Astrocyte (in vitro differentiated cells and primary cell): ENCODE data around the gene FMN1. TPM values are rescaled to one million over a fixed set of nuclear protein-coding genes. Genes with fewer than 3 reads are reported as not detected.

Experiments
- DNase-seq: peaks from one replicate; pipeline ENCODE4 v3.0.0-alpha.2; 2010; ENCODE audit warnings: low read depth
- FAIRE-seq: peaks from 2 replicates; lab custom pipeline; 2011; peaks lifted over from hg19 to GRCh38; lab: Jason Lieb, UNC
- H2AFZ ChIP-seq: 2 replicates; pipeline ENCODE4 v1.6.0; 2012; ENCODE audit warnings: low read depth, low read length, inconsistent platforms
- H3K27ac ChIP-seq: 2 replicates; pipeline ENCODE4 v1.5.1; 2011; ENCODE audit warnings: low read depth, low read length, inconsistent platforms
- H3K27me3 ChIP-seq: 2 replicates; pipeline ENCODE4 v1.6.0; 2011; ENCODE audit warnings: low read length, inconsistent platforms; ENCODE audit not compliant: insufficient read depth
- H3K36me3 ChIP-seq: 2 replicates; pipeline ENCODE4 v1.5.1; 2011; ENCODE audit warnings: low read length, inconsistent platforms; ENCODE audit not compliant: insufficient read depth
- H3K4me1 ChIP-seq: 2 replicates; pipeline ENCODE4 v1.5.1; 2011; ENCODE audit warnings: low read length, inconsistent platforms; ENCODE audit not compliant: insufficient read depth
- H3K4me2 ChIP-seq: 2 replicates; pipeline ENCODE4 v1.6.0; 2012; ENCODE audit warnings: low read length, inconsistent platforms
- H3K4me3 ChIP-seq: 2 replicates; pipeline ENCODE4 v1.5.1; 2011; ENCODE audit warnings: low read depth, mild to moderate bottlenecking, low read length, inconsistent platforms; ENCODE audit not compliant: insufficient read depth
- H3K79me2 ChIP-seq: 2 replicates; pipeline ENCODE4 v1.6.0; 2012; ENCODE audit warnings: mild to moderate bottlenecking, low read length, inconsistent platforms; ENCODE audit not compliant: insufficient read depth
- H3K9ac ChIP-seq: 2 replicates; pipeline ENCODE4 v1.6.0; 2012; ENCODE audit warnings: mild to moderate bottlenecking, low read length, inconsistent platforms
- H3K9me3 ChIP-seq: 2 replicates; pipeline ENCODE4 v1.5.1; 2012; ENCODE audit warnings: low read depth, mild to moderate bottlenecking, low read length, inconsistent platforms; ENCODE audit not compliant: insufficient read depth
- H4K20me1 ChIP-seq: 2 replicates; pipeline ENCODE4 v1.6.0; 2012; ENCODE audit warnings: low read length, inconsistent platforms; ENCODE audit not compliant: insufficient read depth
- H3K27ac Mint-ChIP-seq: one replicate; pipeline ENCODE4 v1.8.0; 2021; ENCODE audit warnings: mild to moderate bottlenecking, mixed read lengths; ENCODE audit not compliant: unreplicated experiment
- H3K27me3 Mint-ChIP-seq: one replicate; pipeline ENCODE4 v1.8.0; 2021; ENCODE audit warnings: low read depth, mixed read lengths; ENCODE audit not compliant: unreplicated experiment
- H3K36me3 Mint-ChIP-seq: one replicate; pipeline ENCODE4 v1.8.0; 2021; ENCODE audit warnings: low read depth, mixed read lengths; ENCODE audit not compliant: unreplicated experiment
- H3K4me1 Mint-ChIP-seq: one replicate; pipeline ENCODE4 v1.8.0; 2021; ENCODE audit warnings: low read depth, mixed read lengths; ENCODE audit not compliant: unreplicated experiment
- H3K4me3 Mint-ChIP-seq: one replicate; pipeline ENCODE4 v1.8.0; 2021; ENCODE audit warnings: mild to moderate bottlenecking, moderate library complexity, mixed read lengths; ENCODE audit not compliant: unreplicated experiment
- H3K9me3 Mint-ChIP-seq: one replicate; pipeline ENCODE4 v1.8.0; 2021; ENCODE audit warnings: mild to moderate bottlenecking, mixed read lengths; ENCODE audit not compliant: unreplicated experiment
- EZH2 ChIP-seq: IDR thresholded peaks from 2 replicates; pipeline ENCODE4 v1.6.1; 2012; ENCODE audit warnings: mild to moderate bottlenecking, low read length, inconsistent platforms; ENCODE audit not compliant: insufficient read depth
- total RNA-seq: library from RNA; stranded (reverse); gene quantifications from 2 replicates; pipeline ENCODE4 v1.2.1, GENCODE V29; 2021
- TF ChIP-seq, protein P1 (sequence below): IDR thresholded peaks from 2 replicates; pipeline ENCODE4 v1.5.1; 2011; ENCODE audit warnings: low read depth, mild to moderate bottlenecking, inconsistent platforms, low read length, moderate library complexity; ENCODE audit not compliant: insufficient read depth

The FMN1 gene
- total RNA-seq, 1 donor from 2014 or later, result 5.3 TPM

DNA sequence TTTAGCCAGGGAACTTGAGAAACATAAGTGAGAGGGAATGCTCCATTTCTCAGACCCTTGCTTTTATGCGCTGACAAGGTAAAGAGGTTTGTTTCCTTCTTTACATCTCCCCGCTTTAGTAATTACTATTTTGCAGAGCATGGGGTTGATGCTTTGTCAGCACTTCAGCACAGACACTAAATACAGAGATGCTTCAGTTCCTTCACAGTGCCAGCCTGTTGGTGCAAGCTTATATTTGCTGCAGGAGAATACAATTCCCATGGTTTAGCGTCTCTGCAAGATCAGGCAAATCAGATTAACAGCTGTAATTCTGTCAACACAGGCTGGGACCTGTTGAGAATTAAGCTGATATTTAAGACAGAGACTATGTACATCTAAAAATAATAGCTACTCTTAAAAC is 2.9 kb downstream of the FMN1 start:
- Histone ChIP-seq H3K4me3 (no peak overlapping the region), H4K20me1 (no peaks in the 10 kb centered on the region), H2AFZ (no peak overlapping the region), H3K36me3 (no peaks in the 10 kb centered on the region), H3K9ac (no peak overlapping the region), H3K4me1 (peaks cover 9% of the 10 kb centered on the region), H3K9me3 (no peaks in the 10 kb centered on the region), H3K27ac (no peak overlapping the region), H3K27me3 (peaks cover 17% of the 10 kb centered on the region), H3K79me2 (no peaks in the 10 kb centered on the region), H3K4me2 (no peak overlapping the region)
- TF ChIP-seq, protein P1, sequence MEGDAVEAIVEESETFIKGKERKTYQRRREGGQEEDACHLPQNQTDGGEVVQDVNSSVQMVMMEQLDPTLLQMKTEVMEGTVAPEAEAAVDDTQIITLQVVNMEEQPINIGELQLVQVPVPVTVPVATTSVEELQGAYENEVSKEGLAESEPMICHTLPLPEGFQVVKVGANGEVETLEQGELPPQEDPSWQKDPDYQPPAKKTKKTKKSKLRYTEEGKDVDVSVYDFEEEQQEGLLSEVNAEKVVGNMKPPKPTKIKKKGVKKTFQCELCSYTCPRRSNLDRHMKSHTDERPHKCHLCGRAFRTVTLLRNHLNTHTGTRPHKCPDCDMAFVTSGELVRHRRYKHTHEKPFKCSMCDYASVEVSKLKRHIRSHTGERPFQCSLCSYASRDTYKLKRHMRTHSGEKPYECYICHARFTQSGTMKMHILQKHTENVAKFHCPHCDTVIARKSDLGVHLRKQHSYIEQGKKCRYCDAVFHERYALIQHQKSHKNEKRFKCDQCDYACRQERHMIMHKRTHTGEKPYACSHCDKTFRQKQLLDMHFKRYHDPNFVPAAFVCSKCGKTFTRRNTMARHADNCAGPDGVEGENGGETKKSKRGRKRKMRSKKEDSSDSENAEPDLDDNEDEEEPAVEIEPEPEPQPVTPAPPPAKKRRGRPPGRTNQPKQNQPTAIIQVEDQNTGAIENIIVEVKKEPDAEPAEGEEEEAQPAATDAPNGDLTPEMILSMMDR, result no peak
- TF ChIP-seq EZH2, result no peak
- FAIRE-seq (no peak), DNase-seq (no peak)
- peaks cover 1% of the 10 kb centered on the region for H3K4me1 Mint-ChIP-seq
- peaks cover 41% of the 10 kb centered on the region for H3K27me3 Mint-ChIP-seq
- no peak overlapping the region for H3K4me3 Mint-ChIP-seq
- no peaks in the 10 kb centered on the region for H3K9me3 Mint-ChIP-seq
- no peaks in the 10 kb centered on the region for H3K36me3 Mint-ChIP-seq
- no peak overlapping the region for H3K27ac Mint-ChIP-seq

DNA sequence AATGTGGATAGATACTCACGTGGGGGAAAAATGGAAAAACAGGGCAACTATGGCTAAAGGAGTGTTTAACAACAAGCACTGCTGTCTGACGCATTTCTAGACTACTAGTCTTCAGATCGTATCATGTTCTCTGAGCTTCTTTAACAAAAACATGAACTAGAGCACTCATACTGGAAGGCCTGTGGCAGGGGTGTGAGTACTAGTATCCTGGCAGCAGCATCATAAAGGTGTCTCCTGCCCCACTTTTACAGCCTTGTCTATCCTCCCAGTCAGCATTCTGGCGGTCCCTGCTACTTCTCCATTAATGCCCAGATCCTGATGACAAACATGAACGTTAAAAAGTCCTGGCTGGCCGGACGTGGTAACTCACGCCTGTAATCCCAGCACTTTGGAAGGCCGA is 4.0 kb downstream of the FMN1 start:
- Histone ChIP-seq H3K36me3 (no peaks in the 10 kb centered on the region), H3K27ac (no peak overlapping the region), H3K27me3 (peaks cover 18% of the 10 kb centered on the region), H3K79me2 (no peaks in the 10 kb centered on the region), H4K20me1 (no peaks in the 10 kb centered on the region), H3K9ac (no peak overlapping the region), H3K4me1 (peaks cover 9% of the 10 kb centered on the region), H3K4me2 (no peak overlapping the region), H2AFZ (no peak overlapping the region), H3K9me3 (no peaks in the 10 kb centered on the region), H3K4me3 (no peak overlapping the region)
- Mint-ChIP-seq H3K4me1 (peaks cover 1% of the 10 kb centered on the region), H3K9me3 (no peaks in the 10 kb centered on the region), H3K36me3 (no peaks in the 10 kb centered on the region), H3K27ac (no peak overlapping the region), H3K27me3 (peaks cover 41% of the 10 kb centered on the region), H3K4me3 (no peak overlapping the region)
- DNase-seq (no peak), FAIRE-seq (no peak)
- TF ChIP-seq, protein P1, result no peak
- no peak for TF ChIP-seq EZH2

DNA sequence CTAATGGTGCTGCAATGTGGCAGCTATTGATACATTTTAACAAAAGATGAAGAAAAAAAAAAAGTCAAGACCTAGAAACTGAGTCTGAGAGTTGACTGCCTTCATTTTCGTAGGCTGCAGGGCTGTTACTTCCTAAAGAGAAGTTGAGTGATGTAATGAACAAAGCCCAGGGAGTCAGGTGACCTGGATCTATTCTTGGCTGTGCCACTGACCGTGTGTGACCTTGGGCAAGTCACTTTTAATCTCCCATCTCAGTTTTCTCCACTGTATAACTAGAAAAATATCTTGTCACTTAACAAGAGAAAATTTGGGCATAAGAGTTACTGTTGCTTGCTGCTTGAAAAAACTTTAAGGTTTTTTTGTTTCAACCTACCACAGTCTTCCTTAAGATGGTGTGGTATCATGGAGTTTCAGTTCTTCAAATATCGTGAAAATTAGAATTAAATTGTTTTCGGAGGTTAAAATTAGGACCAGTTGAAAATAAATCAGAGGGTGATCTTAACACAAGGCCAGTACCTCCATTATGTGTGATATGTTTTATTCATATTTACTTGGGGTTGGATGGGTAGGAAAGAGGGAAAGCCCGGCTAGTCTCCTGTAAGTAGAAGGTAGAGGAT is 5.8 kb downstream of the FMN1 start:
- Mint-ChIP-seq H3K4me3 (no peak overlapping the region), H3K27me3 (peaks cover 36% of the 10 kb centered on the region), H3K27ac (no peak overlapping the region), H3K36me3 (no peaks in the 10 kb centered on the region), H3K9me3 (no peaks in the 10 kb centered on the region), H3K4me1 (no peaks in the 10 kb centered on the region)
- H3K27me3 ChIP-seq, result peaks cover 18% of the 10 kb centered on the region
- H2AFZ ChIP-seq, result no peak overlapping the region
- TF ChIP-seq, protein P1, result no peak
- TF ChIP-seq EZH2, result no peak
- H3K79me2 ChIP-seq, result no peaks in the 10 kb centered on the region
- H3K27ac ChIP-seq, result no peak overlapping the region
- H3K4me2 ChIP-seq, result no peak overlapping the region
- no peak for DNase-seq
- no peak for FAIRE-seq
- H3K9ac ChIP-seq, result no peak overlapping the region
- no peak overlapping the region for H3K4me3 ChIP-seq
- no peaks in the 10 kb centered on the region for H3K4me1 ChIP-seq
- H3K9me3 ChIP-seq, result no peaks in the 10 kb centered on the region
- H4K20me1 ChIP-seq, result no peaks in the 10 kb centered on the region
- no peaks in the 10 kb centered on the region for H3K36me3 ChIP-seq
